ENCODE data around the gene U2SURP. TPM values are rescaled to one million over a fixed set of nuclear protein-coding genes. Genes with fewer than 3 reads are reported as not detected.
"Not testable (repeated sequence)": the region's sequence is repeated elsewhere in the genome, so short reads cannot be mapped to it uniquely, and the experiment has no call there.

The U2SURP gene
- total RNA-seq, 1 donor from 2014 or later, result 25.6 TPM

DNA sequence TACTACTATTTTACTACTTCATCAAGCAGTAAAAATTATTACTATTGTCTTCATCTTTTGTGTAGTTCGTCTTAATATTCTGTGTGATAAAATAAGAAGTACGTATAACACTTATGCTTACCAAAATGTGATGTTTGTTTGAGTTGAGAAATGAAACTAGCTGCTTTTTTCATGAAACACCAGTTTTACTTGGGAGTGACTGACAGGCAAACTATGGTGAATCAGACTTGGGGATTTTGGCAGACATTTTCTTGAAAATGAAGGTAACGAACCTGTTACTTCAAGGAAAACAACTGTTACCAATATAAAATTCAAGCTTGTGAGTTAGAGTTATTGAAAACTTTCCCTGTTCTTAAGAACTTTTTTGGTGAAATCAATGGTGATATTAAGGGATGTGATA is 10.3 kb downstream of the U2SURP start:
- no peak for ATAC-seq
- DNase-seq (ENCODE audit: low spot score), result no peak

DNA sequence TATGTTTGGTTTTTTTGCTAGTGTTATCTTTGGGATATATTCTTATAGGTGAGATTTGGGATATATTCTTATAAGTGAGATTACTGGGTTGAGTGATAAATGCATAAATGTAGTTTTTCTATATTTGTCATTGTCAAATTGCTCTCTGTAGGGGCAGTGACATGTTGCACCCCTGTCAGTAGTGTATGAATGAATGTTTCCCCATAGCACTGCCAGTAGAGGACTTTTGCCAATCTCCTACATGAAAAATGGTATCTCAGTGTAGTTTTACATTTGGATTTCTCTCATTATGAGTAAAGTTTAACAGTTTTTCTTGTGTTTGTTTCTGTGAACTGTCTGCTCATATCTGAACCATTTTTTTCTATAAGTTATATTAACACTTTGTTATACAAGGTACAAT is 13.6 kb downstream of the U2SURP start:
- DNase-seq (ENCODE audit: low spot score) (no peak), ATAC-seq (no peak)

DNA sequence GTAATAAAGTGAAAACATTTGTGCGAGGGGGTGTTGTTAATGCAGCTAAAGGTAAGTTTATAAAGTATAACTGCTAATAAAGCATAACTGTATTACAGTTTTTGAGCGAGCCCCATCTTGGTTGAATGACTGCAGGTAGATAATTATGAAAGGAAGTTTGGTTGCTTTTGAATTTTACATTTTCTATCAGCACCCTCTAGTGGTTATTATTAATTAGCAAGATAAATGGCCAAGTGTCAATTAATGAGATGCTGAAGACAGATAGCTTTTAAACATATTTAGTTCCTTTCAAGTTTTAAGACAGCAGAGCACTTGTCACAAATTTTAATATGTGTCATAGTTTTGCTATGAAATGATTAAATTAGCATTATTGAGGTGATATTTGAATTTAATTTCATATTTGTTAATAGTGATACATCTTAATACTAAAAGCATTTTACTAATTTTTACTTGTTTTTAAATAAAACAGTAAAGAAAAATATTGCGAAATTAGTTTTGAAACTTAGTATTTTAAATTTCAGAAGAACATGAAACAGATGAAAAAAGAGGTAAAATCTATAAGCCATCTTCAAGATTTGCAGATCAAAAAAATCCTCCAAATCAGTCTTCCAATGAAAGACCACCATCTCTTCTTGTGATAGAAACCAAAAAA is 15.1 kb downstream of the U2SURP start:
- DNase-seq (ENCODE audit: low spot score), result no peak

DNA sequence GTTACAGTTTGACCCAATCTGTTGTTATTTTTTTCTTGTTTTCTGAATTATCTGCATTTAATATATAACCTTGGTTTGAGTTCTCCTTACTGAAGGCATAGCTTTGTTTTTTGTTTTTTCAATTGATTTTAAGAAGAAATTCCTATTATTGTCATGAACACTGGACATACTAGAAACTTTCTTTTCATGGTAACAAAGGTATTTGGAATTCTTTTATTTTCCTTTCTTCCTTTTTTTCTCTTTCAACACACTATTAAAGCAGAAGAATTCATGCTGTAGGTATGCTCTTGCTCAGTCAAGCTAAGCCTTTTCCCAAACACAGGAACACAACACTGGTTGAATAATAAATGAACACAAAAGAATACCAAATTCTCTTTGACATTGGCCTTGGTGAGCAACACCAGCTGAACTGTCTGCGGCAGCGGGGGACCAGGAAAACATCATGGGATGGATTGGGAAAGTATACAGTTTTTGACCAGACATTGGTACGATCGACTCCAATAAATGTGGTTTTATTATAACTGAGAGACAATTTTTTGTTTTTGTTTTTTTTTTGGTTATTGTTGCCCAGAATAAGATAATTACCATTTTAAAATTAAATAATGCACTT is 23.1 kb downstream of the U2SURP start:
- no peak for DNase-seq (ENCODE audit: low spot score)
- no peak for ATAC-seq

More for the DNA sequence above, 15.1 kb downstream of the U2SURP start:
- ATAC-seq, result peak; percentile 59

DNA sequence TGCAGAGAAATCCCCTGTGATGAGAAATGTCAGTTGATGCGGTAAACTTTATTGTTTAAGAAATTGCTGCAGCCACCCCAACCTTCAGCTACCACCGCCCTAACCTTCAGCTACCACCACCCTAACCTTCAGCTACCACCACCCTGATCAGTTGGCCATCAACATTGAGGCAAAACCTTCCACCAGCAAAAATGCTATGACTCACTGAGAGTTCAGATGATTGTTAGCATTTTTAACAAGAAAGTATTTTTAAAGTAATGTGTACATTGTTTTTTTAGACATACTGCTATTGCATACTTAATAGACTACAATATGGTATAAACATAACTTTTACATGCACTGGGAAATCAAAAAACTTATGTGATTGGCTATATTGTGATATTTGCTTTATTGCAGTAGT is 30.0 kb downstream of the U2SURP start:
- ATAC-seq (no peak), DNase-seq (ENCODE audit: low spot score) (no peak)

DNA sequence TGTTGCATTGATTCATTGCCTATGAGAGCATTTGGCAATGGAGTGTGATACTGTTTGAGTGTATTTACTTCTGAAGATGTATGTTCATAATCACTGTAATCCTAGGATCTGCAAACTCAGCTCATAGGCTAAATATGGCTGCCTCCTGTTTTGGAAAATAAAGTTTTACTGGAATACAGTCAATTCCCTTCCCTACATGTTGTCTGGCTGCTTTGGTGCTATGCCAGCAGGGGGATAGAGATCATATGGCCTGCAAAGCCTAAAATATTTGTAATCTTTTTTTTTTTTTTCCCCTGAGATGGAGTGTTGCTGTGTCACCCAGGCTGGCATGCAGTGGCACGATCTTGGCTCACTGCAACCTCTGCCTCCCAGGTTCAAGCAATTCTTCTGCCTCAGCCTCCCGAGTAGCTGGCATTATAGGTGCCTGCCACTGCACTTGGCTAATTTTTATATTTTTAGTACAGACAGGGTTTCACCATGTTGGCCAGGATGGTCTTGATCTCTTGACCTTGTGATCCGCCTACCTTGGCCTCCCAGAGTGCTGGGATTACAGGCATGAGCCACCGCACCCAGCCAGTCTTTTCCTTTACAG is 30.5 kb downstream of the U2SURP start:
- not testable (repeated sequence) for DNase-seq (ENCODE audit: low spot score)

DNA sequence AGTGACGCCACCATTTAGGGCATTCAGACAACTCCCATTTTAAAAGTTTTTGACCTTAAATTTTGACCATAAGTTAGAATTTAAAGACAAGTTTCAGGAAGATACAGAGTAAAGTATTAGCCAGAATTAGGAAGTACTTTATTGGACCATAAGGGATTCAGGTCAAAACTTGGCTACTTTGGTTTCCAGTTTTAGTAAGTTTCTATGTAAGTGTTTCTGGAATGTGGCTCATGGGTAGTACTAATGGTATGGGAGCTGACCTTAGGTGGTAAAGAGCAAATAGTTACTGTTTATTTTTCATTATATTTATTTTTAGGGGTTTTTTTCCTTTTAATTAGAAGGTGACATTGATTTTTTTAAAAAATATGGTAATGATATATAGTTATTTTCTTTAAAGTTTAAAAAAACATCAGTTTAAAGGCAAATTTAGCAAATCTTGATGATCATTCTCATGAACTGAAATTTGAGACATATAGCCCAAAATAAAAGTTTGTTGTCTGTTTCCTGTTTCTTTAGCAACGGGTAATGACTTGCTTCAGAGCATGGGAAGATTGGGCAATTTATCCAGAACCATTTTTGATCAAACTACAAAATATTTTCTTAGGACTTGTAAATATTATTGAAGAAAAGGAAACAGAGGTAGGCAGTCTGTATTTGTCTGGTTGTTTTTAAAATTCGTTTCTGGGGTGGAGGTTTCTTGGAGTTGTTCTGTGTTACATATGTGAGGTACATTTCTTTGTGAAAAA is 34.3 kb downstream of the U2SURP start:
- ATAC-seq (no peak), DNase-seq (ENCODE audit: low spot score) (no peak)

More for the DNA sequence above, 30.5 kb downstream of the U2SURP start:
- not testable (repeated sequence) for ATAC-seq

DNA sequence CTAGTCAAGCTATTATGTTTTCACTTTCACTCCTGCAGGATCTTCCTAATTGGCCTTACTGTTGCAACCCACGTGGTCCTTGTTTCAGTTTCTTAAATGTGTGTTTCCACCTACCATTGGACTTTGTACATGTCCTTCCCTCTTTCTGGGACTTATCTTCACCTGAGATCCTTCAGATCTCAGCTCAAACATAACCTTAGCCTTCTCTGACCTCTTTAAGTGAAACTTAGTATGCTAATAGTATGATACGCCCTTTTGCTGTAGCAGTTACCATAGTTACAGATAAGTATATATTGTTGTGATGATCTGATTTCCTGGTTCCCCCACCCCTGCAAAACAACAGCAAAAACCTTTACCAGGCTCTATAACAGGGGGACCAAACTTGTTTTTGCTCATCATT is 35.2 kb downstream of the U2SURP start:
- no peak for DNase-seq (ENCODE audit: low spot score)
- ATAC-seq, result no peak

DNA sequence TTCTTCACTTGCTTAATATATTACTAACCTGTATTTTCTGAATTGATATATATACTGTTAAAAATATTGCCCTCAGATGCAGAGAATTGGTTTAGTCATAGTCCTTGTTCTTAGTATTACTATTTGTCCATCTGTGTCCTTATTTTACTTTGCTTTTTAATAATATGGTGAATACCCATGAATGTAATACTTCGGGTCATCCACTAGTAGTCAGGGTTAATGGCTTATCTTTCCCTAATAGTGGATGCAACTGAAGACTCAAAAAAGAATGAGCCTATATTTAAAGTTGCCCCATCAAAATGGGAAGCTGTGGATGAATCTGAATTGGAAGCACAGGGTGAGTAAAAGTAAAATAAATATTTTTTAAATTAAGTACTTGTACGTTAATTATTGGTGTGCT is 36.5 kb downstream of the U2SURP start:
- ATAC-seq (no peak), DNase-seq (ENCODE audit: low spot score) (no peak)

DNA sequence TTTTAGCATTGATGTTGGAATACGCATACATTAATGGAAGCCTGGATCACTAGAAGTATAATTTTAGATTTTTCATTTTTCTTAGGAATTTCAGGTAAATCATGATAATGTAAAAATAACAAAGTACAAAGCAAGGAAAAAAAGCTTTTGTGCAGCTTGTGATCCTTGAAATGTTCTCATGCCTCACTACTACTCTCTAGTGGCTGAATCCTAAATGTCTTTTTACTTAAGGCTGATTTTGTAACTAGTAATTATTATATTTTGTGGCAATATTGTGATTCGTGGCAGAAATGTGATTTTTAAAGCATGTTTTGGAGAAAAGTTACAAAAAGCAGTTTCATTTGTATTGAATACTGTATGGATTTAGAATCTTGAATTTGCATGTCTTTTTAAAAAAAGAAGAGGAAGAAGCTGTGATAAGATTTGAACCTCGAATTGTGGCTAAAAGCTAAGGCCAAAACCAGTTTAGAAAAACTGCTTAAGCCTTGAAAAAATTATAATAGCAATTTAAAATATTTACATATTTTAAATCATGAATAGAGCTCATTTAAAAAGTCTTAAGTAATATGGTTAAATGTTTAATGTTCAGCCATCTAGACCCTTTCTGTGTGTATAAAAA is 39.0 kb downstream of the U2SURP start:
- ATAC-seq, result peak; percentile 45

DNA sequence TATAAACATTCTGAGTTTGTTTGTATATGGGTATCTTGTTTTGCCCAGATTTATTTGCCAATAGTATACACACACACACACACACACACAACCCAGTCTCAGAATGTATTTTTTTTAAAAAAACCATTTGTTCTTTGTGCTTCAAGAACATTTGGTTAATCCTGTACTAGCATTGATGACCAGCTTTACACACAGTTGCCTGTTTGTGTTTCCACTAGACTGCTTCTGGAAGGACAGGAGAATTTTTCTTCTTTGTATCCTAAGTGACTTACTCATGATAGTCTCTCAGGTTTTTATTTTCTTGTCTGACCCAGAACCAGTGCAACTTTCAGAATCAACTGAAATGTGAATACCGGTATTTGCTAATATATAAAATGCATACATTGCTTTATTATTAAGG is 40.5 kb downstream of the U2SURP start:
- DNase-seq (ENCODE audit: low spot score) (no peak), ATAC-seq (no peak)

More for the DNA sequence above, 39.0 kb downstream of the U2SURP start:
- no peak for DNase-seq (ENCODE audit: low spot score)

DNA sequence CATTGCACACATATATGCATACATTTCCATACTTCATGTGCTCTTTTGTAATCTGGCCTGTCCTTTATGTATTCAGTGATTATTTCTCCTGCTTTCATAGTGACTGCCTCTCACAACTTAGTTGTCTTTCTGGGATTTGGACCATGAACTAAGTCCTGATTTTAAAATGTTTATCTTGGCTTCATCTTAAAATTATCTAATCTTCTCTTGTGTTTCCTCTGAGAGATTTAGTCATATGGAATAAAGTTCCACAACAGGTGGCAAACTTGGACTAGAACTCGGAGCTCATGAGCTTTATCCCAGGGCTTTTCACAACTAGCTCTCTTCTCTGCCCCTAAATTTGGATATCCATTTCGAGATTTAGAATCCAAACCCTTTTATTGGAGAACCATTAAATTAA is 44.3 kb downstream of the U2SURP start:
- ATAC-seq (peak; percentile 76), DNase-seq (ENCODE audit: low spot score) (no peak)

DNA sequence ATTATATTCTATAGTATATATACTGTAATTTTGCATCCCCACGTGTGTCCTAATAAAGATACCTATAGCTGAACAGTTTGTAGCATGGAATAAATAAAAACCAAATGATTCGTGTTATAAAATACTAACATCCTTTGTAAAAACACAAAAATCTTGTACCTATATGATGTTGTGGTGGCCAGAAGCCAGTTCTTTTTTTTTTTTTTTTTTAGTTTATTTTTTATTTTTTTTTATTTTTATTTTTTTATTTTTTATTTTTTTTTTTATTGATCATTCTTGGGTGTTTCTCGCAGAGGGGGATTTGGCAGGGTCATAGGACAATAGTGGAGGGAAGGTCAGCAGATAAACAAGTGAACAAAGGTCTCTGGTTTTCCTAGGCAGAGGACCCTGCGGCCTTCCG is 44.7 kb downstream of the U2SURP start:
- not testable (repeated sequence) for ATAC-seq; DNase-seq (ENCODE audit: low spot score)

DNA sequence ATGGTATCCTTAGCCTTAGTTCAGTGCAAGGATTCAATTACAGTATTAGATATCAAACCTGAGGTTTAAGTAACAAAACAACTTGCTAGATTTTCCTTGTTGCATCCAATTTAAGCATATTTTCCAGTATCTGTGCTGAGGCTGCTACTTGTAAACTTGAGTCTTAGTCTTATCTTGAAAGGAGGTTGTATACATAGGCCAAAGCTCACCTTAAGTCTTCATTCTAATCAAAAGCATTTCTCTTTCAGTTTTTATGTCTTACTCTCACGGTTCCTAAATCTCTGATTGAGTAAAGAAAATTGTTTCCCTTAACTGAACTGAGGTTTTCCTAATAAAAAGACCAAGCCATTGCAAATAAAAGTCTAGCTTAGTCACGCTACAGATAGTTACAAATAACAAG is 52.6 kb downstream of the U2SURP start:
- ATAC-seq, result no peak
- no peak for DNase-seq (ENCODE audit: low spot score)

DNA sequence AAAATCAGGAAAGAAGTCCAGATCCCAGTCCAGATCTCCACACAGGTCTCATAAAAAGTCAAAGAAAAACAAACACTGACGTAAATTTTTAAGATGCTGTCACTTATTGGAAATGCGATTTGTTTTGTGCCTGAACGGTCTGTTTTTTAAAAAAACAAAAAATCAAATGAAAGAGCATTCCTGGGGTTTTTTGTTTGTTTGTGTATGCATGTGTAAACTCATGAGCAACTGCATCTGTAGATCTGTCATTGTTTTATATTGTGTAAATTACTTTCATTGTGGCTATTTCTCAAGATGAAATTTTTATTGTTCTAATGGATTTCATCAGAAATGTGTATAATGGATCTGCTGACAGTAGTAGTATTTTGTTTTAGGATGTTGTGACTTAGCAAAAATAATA is 55.0 kb downstream of the U2SURP start:
- ATAC-seq (no peak), DNase-seq (ENCODE audit: low spot score) (no peak)

DNA sequence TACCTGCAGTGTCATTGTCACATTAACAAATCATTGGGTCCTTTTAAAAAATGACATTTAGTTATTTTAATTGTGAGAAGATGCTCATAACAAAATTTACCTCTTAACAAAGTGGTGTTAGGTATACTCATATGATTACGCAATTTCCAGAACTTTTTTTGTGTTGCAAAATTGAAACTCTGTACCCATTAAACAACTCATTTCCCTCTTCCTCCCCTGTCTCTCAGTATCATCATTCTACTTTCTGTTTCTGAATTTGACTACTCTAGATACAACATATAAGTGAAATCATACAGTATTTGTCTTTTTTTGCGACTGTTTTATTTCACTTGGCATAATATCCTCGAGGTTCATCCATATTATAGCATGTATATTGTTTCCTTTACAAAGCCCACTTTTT is 59.5 kb downstream of the U2SURP start:
- no peak for DNase-seq (ENCODE audit: low spot score)
- ATAC-seq, result peak; percentile 71

DNA sequence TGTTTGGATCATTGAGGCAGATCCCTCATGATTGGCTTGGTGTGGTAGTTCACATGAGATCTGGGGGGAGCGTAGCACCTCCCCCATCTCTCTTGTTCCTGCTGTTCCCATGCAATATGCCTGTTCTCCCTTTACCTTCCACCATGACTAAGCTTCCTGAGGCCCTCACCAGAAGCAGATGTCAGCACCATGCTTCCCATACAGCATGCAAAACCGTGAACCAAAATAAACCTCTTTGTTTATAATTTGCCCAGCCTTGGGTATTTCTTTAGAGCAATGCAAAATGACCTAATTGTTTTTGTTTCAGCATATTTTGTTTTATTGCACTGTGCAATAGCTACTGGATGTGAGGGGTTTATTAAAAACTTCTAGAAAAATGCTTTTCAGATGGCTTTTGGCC is 61.6 kb downstream of the U2SURP start:
- no peak for DNase-seq (ENCODE audit: low spot score)
- no peak for ATAC-seq

DNA sequence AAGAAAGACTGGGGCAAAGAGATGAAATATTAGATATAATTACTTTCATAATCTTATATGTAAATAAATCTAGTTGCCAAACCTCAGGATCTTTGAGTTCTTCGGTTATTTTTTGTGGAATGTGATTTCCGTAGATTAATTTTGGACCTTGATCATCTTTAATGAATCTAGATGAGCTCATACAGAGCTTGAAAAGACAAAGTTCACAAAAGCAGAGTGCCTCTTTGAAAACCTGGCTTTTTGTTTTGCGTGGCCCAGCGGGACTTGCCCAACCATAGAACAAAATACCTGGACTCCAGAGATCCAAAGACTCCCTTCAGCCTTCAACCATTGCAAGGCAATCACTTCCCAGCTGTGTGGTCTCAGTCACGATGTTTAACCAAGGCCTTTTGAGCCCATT is 63.4 kb downstream of the U2SURP start:
- peak; percentile 75 for ATAC-seq
- DNase-seq (ENCODE audit: low spot score), result no peak

DNA sequence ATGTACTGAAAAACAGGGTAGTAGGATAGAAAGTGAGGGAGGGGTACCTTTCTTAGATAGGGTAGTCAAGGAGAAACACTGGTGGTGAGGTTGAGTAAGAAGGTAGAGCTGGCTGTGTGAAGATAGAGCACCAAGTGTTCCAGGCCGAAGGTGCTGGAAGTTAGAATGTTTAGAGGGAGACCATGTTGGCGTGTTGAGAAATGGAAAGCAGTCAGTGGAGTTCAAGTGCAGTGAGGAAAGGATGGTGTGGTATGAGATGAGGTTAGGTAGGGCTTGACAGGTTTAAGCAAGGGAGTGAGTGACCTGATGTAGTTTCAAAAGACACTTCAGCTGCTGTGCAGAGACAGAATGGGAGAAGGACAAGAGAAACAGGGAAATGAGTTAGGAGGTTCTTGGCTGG is 64.0 kb downstream of the U2SURP start:
- DNase-seq (ENCODE audit: low spot score) (no peak), ATAC-seq (no peak)

DNA sequence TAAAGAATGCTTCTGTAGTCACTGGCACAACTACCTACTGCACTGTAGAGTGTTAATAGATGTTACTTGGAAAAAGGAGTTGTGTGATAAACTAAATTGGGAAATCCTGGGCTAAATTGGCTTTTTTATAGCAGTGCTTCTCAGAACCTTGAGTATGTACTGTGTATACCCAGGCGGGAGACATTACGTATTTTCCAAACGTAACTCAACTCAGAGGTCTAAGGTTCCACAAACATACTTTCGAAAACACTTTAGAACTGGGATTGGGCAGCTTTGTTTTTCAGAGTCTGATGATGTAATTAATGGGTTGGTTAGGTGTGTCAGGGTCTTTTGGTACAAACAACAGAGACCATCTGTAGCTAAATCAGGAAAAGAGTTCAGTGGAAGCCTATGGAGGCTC is 64.7 kb downstream of the U2SURP start:
- no peak for DNase-seq (ENCODE audit: low spot score)
- no peak for ATAC-seq

DNA sequence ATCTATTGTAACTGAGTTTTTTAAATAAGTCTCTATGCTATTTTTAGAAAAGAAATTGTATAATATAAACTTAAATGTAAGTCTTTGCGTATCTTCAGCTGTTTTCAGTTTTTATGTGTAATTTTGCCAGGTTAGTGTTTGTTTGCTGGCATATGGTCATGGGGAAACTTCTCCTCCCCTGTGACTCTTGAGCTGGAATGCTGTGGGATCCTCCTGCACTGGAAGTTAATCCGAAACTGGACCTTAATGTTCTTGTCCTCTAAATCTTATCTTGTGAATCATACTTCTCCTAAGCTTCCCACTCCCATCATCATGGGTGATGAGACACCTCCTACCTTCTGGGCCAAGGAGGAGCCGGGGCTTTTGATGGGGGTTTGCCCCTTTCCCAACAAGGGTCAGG is 65.8 kb downstream of the U2SURP start:
- DNase-seq (ENCODE audit: low spot score), result no peak
- ATAC-seq, result no peak

Data from left lobe of liver (tissue), 2 donors.